HCT116 (cell line): ENCODE data around the gene ENTPD8. TPM values are rescaled to one million over a fixed set of nuclear protein-coding genes. Genes with fewer than 3 reads are reported as not detected.

Experiments
- ATAC-seq: fragments of 200-7000 bp; cut with Tn5 transposase; 2 replicates; pipeline ENCODE4 v1.9.1; 2020; ENCODE audit warnings: mild to moderate bottlenecking, moderate library complexity
- BruUV-seq: library from RNA; stranded (reverse); fragments of 400-500 nt; replicated peaks from 2 replicates; lab custom pipeline; 2021; lab: Mats Ljungman, UMichigan
- CTCF ChIA-PET: fragments of 300-600 bp; sonication (Branson Sonifier 250); formaldehyde crosslinking; loops from one replicate; lab custom pipeline; 2021; ENCODE audit warnings: antibody characterized with exemption; lab: Charles Lee
- POLR2A ChIA-PET: fragments of 300-600, 350-600 bp; sonication (Branson Sonifier 250); formaldehyde crosslinking; loops from one replicate; lab custom pipeline; 2021; ENCODE audit warnings: antibody characterized with exemption; lab: Charles Lee
- RAD21 ChIA-PET, 2 experiments: fragments of 300-600 bp; sonication (Branson Sonifier 250); formaldehyde crosslinking; loops; one replicate each; lab custom pipeline; 2023; ENCODE audit warnings: low total read pairs in 2 of 2; ENCODE audit not compliant: uncharacterized antibody in 2 of 2, unreplicated experiment in 2 of 2, low non-redundant PET in 1 of 2; lab: Charles Lee
- DNase-seq: peaks from one replicate; pipeline ENCODE4 v3.0.0-alpha.2; 2010; ENCODE audit warnings: low read depth, low spot score
- H2AFZ ChIP-seq: fragments of 200-600 bp; shearing (Covaris generic), sonication (generic); 2 replicates; pipeline ENCODE4 v1.6.1; 2017; ENCODE audit warnings: low read depth, mixed run types, mixed read lengths, antibody characterized with exemption, low read length; ENCODE audit not compliant: poor library complexity, severe bottlenecking
- H3K27ac ChIP-seq: 2 replicates; pipeline ENCODE4 v1.5.1; 2012; ENCODE audit warnings: low read depth, low read length
- H3K27me3 ChIP-seq: fragments of 200-600 bp; sonication (generic); 2 replicates; pipeline ENCODE4 v1.6.1; 2016; ENCODE audit warnings: mixed run types, low read length, mixed read lengths; ENCODE audit not compliant: insufficient read depth
- H3K36me3 ChIP-seq, 2 experiments: fragments of 200-500 bp in 1 of 2; fragments of 200-600 bp in 1 of 2; sonication (Bioruptor generic) in 1 of 2; sonication (generic) in 1 of 2; 2 replicates each; pipeline versions ENCODE4 v1.5.1 to v1.6.1; 2014 to 2016; ENCODE audit warnings: low read length in 2 of 2, inconsistent platforms in 1 of 2, mixed read lengths in 1 of 2, mixed run types in 1 of 2; ENCODE audit not compliant: insufficient read depth in 2 of 2, control insufficient read depth in 1 of 2
- H3K4me1 ChIP-seq, 2 experiments: fragments of 200-600 bp in 1 of 2; sonication (generic) in 1 of 2; 2 replicates each; pipeline versions ENCODE4 v1.5.1 to v1.6.1; 2012 to 2017; ENCODE audit warnings: low read length in 2 of 2, inconsistent platforms in 1 of 2, mild to moderate bottlenecking in 1 of 2, mixed read lengths in 1 of 2, mixed run types in 1 of 2, moderate library complexity in 1 of 2; ENCODE audit not compliant: insufficient read depth in 2 of 2, control insufficient read depth in 1 of 2
- H3K4me2 ChIP-seq: fragments of 200-600 bp; sonication (generic); 2 replicates; pipeline ENCODE4 v1.6.1; 2017; ENCODE audit warnings: mixed run types, low read length, mixed read lengths
- H3K4me3 ChIP-seq, 2 experiments: fragments of 200-600 bp in 1 of 2; sonication (generic) in 1 of 2; replicated peaks in 1 of 2; 2 replicates each; pipeline ENCODE4 v1.5.1; 2011 to 2016; ENCODE audit warnings: low read length in 2 of 2, control low read depth in 1 of 2, low read depth in 1 of 2, mild to moderate bottlenecking in 1 of 2, mixed read lengths in 1 of 2, mixed run types in 1 of 2
- H3K79me2 ChIP-seq: fragments of 200-600 bp; sonication (generic); 2 replicates; pipeline ENCODE4 v1.6.1; 2017; ENCODE audit warnings: mild to moderate bottlenecking, mixed run types, low read length, moderate library complexity, mixed read lengths; ENCODE audit not compliant: insufficient read depth
- H3K9ac ChIP-seq: fragments of 200-600 bp; sonication (generic); 2 replicates; pipeline ENCODE4 v1.6.1; 2016; ENCODE audit warnings: low read length, mixed read lengths
- H3K9me2 ChIP-seq: fragments of 200-600 bp; sonication (generic), shearing (Covaris generic); 2 replicates; pipeline ENCODE4 v1.6.1; 2017; ENCODE audit warnings: mixed run types, mild to moderate bottlenecking, moderate library complexity; ENCODE audit not compliant: insufficient read depth
- H3K9me3 ChIP-seq, 2 experiments: fragments of 200-500 bp in 1 of 2; fragments of 200-600 bp in 1 of 2; sonication (Bioruptor generic) in 1 of 2; sonication (generic) in 1 of 2; 2 replicates each; pipeline ENCODE4 v1.6.1; 2014 to 2017; ENCODE audit warnings: low read length in 2 of 2, mixed read lengths in 2 of 2, inconsistent platforms in 1 of 2, low read depth in 1 of 2, mild to moderate bottlenecking in 1 of 2, mixed run types in 1 of 2, moderate library complexity in 1 of 2; ENCODE audit not compliant: control insufficient read depth in 1 of 2, insufficient read depth in 1 of 2
- H4K20me1 ChIP-seq: fragments of 200-600 bp; sonication (generic), shearing (Covaris generic); 2 replicates; pipeline ENCODE4 v1.6.1; 2017; ENCODE audit warnings: mixed run types, mild to moderate bottlenecking, moderate library complexity; ENCODE audit not compliant: insufficient read depth
- CBX3 ChIP-seq: IDR thresholded peaks from 2 replicates; pipeline ENCODE4 v1.6.1; 2012; ENCODE audit warnings: low read depth
- CEBPB ChIP-seq: IDR thresholded peaks from 2 replicates; pipeline ENCODE4 v1.6.1; 2012; ENCODE audit warnings: low read depth
- EGR1 ChIP-seq: IDR thresholded peaks from 2 replicates; pipeline ENCODE4 v1.6.1; 2012; ENCODE audit warnings: low read depth
- ELF1 ChIP-seq: IDR thresholded peaks from 2 replicates; pipeline ENCODE4 v1.6.1; 2012; ENCODE audit warnings: low read depth, borderline replicate concordance
- EZH2 ChIP-seq: fragments of 200-600 bp; sonication (generic); IDR thresholded peaks from 2 replicates; pipeline ENCODE4 v1.6.1; 2017; ENCODE audit warnings: antibody characterized with exemption, mixed run types
- POLR2A ChIP-seq: IDR thresholded peaks from 2 replicates; pipeline ENCODE4 v1.7.0; 2011; ENCODE audit warnings: borderline replicate concordance; ENCODE audit not compliant: insufficient read depth, insufficient read length; ENCODE audit errors: extremely low read depth
- POLR2AphosphoS5 ChIP-seq: IDR thresholded peaks from 2 replicates; pipeline ENCODE4 v1.6.1; 2011; ENCODE audit warnings: mild to moderate bottlenecking, low read depth, low read length, moderate library complexity
- SRF ChIP-seq: IDR thresholded peaks from 2 replicates; pipeline ENCODE4 v1.6.1; 2012; ENCODE audit warnings: low read depth
- TCF7L2 ChIP-seq: IDR thresholded peaks from 2 replicates; pipeline ENCODE4 v1.7.0; 2011; ENCODE audit warnings: borderline replicate concordance, inconsistent platforms; ENCODE audit not compliant: insufficient read depth, insufficient read length; ENCODE audit errors: extremely low read depth
- ZFX ChIP-seq: fragments of 450-650 bp; IDR thresholded peaks from 2 replicates; pipeline ENCODE4 v1.6.1; 2017
- intact Hi-C: fragments of 100-400 bp; cut with micrococcal nuclease; formaldehyde crosslinking; loops from 2 replicates; pipeline ENCODE4 v1.10.0; 2022
- total RNA-seq: library from RNA; stranded (reverse); gene quantifications from one replicate; pipeline ENCODE4 v1.2.1, GENCODE V29; 2021; ENCODE audit not compliant: unreplicated experiment
- TF ChIP-seq, protein P1 (sequence below), 3 experiments: fragments of 200-600 bp in 1 of 3; sonication (generic) in 1 of 3; IDR thresholded peaks in 2 of 3; conservative IDR thresholded peaks in 1 of 3; 2 replicates each; pipeline ENCODE4 v1.5.1; 2012 to 2017; ENCODE audit warnings: low read depth in 2 of 3, low read length in 2 of 3, antibody characterized with exemption in 1 of 3, borderline replicate concordance in 1 of 3, control low read depth in 1 of 3, mild to moderate bottlenecking in 1 of 3, mixed read lengths in 1 of 3, mixed run types in 1 of 3, moderate library complexity in 1 of 3; ENCODE audit not compliant: insufficient read depth in 1 of 3
- TF ChIP-seq, protein P2 (sequence below): IDR thresholded peaks from 2 replicates; pipeline ENCODE4 v1.6.1; 2012; ENCODE audit warnings: low read depth
- TF ChIP-seq, protein P3 (sequence below): IDR thresholded peaks from 2 replicates; pipeline ENCODE4 v1.6.1; 2012
- TF ChIP-seq, protein P4 (sequence below): IDR thresholded peaks from 2 replicates; pipeline ENCODE4 v1.6.1; 2012

The ENTPD8 gene
- total RNA-seq, 1 experiment from 2014 or later, result 1.7 TPM

DNA sequence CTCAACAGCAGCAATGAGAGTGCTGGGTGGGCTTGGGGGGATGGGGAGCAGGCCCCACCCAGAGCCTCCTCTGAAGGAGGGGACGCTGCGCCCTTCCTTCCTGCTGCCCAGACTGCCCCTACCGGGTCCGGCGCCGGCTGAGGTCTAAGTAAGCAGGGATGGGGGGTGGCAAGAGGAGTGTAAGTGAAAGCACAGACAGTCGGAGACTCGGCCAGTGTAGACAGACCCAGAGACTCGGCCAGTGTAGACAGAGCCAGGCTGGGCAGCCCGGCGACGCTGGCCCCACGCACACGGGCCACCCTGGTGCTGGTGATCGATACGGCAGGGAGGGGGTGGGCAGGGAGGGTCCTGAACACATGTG is 7.4 kb upstream of the ENTPD8 start:
- ATAC-seq (no peak), DNase-seq (no peak)
- H4K20me1 ChIP-seq, result peaks cover 2% of the 10 kb centered on the region; the same call in 1 of the 2 replicates
- H3K9ac ChIP-seq, result no peak overlapping the region
- no TSS peak for BruUV-seq
- intact Hi-C loops, result no loop called here
- peaks cover 11% of the 10 kb centered on the region; the same call in 1 of the 2 replicates for H3K79me2 ChIP-seq
- ChIA-PET CTCF (no interaction called here), RAD21 (no interaction called here), POLR2A (no interaction called here)
- no peak overlapping the region for H3K4me3 ChIP-seq
- no peak overlapping the region for H2AFZ ChIP-seq
- TF ChIP-seq, protein P1, sequence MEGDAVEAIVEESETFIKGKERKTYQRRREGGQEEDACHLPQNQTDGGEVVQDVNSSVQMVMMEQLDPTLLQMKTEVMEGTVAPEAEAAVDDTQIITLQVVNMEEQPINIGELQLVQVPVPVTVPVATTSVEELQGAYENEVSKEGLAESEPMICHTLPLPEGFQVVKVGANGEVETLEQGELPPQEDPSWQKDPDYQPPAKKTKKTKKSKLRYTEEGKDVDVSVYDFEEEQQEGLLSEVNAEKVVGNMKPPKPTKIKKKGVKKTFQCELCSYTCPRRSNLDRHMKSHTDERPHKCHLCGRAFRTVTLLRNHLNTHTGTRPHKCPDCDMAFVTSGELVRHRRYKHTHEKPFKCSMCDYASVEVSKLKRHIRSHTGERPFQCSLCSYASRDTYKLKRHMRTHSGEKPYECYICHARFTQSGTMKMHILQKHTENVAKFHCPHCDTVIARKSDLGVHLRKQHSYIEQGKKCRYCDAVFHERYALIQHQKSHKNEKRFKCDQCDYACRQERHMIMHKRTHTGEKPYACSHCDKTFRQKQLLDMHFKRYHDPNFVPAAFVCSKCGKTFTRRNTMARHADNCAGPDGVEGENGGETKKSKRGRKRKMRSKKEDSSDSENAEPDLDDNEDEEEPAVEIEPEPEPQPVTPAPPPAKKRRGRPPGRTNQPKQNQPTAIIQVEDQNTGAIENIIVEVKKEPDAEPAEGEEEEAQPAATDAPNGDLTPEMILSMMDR (IDR thresholded peaks at IDR 0.05 in 2 of 3, conservative IDR thresholded peaks at IDR 0.05 in 1 of 3; ENCODE audit: borderline replicate concordance in 1 of 3, insufficient read depth in 1 of 3, low read depth in 2 of 3, low read length in 2 of 3), result no peak
- no peaks in the 10 kb centered on the region for H3K9me3 ChIP-seq
- peaks cover 12 to 24% of the 10 kb centered on the region in 2 experiments for H3K4me1 ChIP-seq
- peaks cover 8 to 28% of the 10 kb centered on the region in 2 experiments; a peak in 3 of 4 replicates for H3K36me3 ChIP-seq
- no peak overlapping the region for H3K27ac ChIP-seq
- no peak overlapping the region for H3K4me2 ChIP-seq
- no peaks in the 10 kb centered on the region for H3K9me2 ChIP-seq
- no peaks in the 10 kb centered on the region for H3K27me3 ChIP-seq

DNA sequence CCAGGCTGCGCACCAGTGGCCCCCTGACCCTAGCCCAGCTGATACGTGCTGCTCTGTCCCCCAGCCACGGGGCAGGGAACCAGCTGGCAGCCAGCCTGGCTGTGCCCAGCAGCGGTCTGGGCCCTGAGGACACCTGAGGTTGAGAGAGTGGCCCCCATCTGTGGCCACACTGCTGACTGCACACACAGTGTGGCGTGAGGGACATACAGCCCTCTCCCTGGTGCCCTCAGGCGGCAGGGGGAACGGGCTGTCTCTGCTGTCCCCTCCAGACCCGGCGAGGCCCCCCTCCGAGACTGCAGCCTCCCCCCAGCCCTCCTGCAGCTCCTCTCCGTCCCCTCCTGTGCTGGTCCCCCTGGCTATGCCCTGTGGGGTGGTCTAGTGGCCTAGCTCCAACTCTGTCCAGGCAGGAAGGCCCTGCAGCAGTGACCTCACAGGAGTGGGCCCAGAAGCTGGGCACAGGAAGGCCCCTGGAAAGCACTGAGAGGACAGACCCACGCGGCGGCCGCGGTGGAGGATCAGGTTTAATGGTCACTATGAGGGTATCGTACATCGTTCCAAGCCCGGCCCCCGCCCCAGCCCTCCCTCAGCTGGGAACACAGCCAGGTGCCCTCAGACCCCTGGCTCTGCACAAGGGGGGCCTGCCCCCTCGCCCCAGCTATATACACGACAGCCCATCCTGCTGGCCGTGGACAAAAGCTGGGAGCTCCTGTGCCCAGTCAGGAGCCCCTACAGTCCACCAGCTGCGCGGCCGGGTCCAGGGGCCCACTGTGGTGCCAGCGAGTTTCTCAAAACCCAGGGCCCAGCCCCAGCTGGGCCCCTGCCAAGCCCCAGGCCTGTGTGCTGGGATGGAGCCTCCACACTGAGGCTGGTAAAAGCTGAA is 6.8 kb upstream of the ENTPD8 start:
- Histone ChIP-seq H3K4me1 (peaks cover 12 to 22% of the 10 kb centered on the region in 2 experiments), H4K20me1 (no peaks in the 10 kb centered on the region), H3K9me2 (no peaks in the 10 kb centered on the region), H3K9ac (no peak overlapping the region), H2AFZ (no peak overlapping the region), H3K27ac (no peak overlapping the region), H3K36me3 (peaks cover 8 to 22% of the 10 kb centered on the region in 2 experiments; a peak in 3 of 4 replicates), H3K79me2 (peaks cover 6% of the 10 kb centered on the region; the same call in 1 of the 2 replicates), H3K4me3 (no peak overlapping the region), H3K4me2 (no peak overlapping the region), H3K27me3 (no peaks in the 10 kb centered on the region), H3K9me3 (no peaks in the 10 kb centered on the region)
- ATAC-seq (no peak), DNase-seq (no peak)
- RAD21 ChIA-PET, result no interaction called here
- POLR2A ChIA-PET, result no interaction called here
- intact Hi-C loops, result no loop called here
- no TSS peak for BruUV-seq
- CTCF ChIA-PET, result interaction anchor here (1.0 kb wide), 1 partner anchor 25 kb away, joined by 3 read pairs; the partner anchor contains the start of gene EXD3
- TF ChIP-seq POLR2AphosphoS5, result no peak
- no peak for TF ChIP-seq ZFX
- TF ChIP-seq, protein P2, sequence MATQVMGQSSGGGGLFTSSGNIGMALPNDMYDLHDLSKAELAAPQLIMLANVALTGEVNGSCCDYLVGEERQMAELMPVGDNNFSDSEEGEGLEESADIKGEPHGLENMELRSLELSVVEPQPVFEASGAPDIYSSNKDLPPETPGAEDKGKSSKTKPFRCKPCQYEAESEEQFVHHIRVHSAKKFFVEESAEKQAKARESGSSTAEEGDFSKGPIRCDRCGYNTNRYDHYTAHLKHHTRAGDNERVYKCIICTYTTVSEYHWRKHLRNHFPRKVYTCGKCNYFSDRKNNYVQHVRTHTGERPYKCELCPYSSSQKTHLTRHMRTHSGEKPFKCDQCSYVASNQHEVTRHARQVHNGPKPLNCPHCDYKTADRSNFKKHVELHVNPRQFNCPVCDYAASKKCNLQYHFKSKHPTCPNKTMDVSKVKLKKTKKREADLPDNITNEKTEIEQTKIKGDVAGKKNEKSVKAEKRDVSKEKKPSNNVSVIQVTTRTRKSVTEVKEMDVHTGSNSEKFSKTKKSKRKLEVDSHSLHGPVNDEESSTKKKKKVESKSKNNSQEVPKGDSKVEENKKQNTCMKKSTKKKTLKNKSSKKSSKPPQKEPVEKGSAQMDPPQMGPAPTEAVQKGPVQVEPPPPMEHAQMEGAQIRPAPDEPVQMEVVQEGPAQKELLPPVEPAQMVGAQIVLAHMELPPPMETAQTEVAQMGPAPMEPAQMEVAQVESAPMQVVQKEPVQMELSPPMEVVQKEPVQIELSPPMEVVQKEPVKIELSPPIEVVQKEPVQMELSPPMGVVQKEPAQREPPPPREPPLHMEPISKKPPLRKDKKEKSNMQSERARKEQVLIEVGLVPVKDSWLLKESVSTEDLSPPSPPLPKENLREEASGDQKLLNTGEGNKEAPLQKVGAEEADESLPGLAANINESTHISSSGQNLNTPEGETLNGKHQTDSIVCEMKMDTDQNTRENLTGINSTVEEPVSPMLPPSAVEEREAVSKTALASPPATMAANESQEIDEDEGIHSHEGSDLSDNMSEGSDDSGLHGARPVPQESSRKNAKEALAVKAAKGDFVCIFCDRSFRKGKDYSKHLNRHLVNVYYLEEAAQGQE, result no peak
- TF ChIP-seq, protein P3, sequence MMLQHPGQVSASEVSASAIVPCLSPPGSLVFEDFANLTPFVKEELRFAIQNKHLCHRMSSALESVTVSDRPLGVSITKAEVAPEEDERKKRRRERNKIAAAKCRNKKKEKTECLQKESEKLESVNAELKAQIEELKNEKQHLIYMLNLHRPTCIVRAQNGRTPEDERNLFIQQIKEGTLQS, result no peak
- TF ChIP-seq TCF7L2, result no peak
- no peak for TF ChIP-seq SRF
- no peak for TF ChIP-seq EZH2
- TF ChIP-seq ELF1, result no peak
- TF ChIP-seq POLR2A, result no peak
- TF ChIP-seq CEBPB, result no peak
- TF ChIP-seq, protein P4, sequence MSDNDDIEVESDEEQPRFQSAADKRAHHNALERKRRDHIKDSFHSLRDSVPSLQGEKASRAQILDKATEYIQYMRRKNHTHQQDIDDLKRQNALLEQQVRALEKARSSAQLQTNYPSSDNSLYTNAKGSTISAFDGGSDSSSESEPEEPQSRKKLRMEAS, result no peak
- TF ChIP-seq CBX3, result no peak
- TF ChIP-seq EGR1, result no peak
